Globus pallidus (tissue), 1 donor: Measurements from ENCODE around the gene ZNF366.
A peak's percentile ranks its signal among the peaks of the same experiment; 100 is the strongest.

Experiments used
- DNase-seq: peaks from one replicate; pipeline ENCODE4 v3.0.0-alpha.2; 2015; ENCODE audit warnings: low spot score

Gene ZNF366

GRCh38 chr5:72522607-72523006 lies 15.4 kb upstream of the ZNF366 start:
- DNase-seq = no peak

DNA sequence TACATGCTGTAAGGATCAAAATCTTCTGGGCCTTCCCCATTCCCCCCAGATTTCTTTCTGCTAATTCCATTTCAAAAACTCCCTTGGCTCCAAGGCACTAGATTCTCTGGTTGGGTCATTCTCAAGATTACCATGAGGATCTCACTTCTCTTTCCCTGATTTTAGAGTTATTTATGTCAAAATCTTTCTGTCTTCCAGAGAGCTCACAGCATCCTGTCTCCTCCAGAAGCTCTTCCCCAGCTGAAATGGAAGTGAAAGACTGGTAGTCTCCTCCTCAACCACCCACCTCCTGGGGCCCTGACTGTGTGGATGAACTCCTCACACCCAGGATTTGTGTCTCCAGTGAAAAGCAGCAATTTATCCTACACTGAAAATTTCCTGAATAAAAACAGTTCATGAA lies 11.9 kb upstream of the ZNF366 start:
- no peak for DNase-seq

GRCh38 chr5:72518001-72518683 lies 10.9 kb upstream of the ZNF366 start:
- peak; percentile 37 for DNase-seq

DNA sequence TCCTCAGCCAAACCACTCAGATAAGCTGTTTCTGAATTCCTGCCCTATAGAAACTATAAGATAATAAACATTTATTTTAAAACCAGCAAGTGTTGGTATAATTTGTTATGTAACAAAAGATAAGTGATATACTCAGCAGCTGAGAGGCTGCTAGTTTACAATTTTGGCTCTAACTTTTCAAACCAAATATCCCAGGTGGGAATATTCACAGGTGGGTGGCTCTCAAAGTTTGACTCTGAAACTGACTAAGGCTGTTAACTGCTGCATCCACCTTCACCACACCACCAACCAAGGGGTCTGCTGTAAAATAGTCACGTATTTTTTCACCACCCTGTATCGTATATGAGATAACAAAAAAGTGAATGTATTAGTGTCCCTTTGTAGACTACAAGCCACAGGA lies 9.7 kb upstream of the ZNF366 start:
- no peak for DNase-seq

DNA sequence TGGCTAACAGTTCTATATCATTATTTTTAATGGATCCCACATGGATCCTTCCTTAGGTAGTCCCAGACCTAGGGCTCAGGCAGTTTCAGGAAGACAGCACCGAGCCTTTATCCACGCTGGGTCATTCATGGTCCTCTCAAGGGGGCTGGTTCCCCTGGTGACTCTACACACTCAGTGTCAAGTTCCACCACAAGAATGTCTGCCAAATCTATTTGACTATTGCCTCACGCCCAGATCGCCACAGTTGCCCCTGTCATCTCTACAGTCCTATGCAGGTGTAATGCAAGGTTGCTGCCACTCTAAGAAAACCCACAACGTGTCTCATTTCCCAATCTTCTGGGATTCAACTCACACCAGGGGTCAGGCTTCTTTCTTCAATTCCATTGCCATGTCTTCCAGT lies 8.0 kb upstream of the ZNF366 start:
- no peak for DNase-seq

DNA sequence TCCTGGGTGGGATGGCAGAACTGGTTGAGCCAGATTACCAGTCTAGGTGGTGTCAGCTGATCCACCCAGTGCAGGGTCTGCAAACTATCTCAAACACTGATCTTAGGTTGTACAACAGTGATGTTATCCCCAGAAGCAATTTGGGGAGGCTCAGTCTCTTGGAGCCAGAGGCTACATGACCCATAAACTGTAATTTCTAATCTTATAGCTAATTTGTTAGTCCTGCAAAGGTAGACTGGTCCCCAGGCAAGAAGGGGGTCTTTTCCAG lies 5.3 kb upstream of the ZNF366 start:
- no peak for DNase-seq

DNA sequence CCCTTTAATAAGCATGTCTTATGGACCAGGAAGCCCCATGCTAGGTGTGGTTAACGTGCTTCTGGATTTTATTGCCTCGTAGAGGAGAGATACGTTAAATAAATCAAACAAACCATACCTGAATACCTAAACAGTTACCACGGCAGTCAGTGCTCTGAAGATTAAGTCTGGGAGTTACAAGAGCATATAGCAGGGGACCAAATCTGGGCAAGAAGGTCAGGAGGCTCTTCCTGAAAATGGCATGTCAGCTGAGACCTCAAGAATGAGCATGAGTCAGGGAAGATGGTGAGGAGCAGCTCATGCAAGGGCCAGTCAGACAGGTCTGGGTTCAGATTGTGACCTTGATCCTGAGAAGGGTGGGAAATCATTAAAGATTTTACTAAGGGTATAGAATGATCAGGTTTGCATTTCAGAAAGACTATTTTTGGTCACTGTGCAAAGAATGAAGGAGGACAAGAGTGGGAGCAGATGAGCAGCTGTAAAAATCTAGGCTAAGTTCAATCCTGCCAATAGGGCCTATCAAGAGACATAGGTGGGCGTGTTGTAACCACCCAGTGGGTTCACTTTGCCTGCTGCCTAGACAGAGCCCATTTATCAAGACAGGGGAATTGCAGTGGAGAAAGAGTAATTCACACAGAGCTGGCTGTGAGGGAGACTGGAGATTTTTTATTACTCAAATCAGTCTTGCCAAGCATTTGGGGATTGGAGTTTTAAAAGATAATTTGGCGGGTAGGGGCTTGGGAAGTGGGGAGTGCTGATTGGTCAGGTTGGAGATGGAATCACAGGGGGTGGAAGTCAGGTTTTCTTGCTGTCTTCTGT lies 4.8 kb upstream of the ZNF366 start:
- DNase-seq = no peak

DNA sequence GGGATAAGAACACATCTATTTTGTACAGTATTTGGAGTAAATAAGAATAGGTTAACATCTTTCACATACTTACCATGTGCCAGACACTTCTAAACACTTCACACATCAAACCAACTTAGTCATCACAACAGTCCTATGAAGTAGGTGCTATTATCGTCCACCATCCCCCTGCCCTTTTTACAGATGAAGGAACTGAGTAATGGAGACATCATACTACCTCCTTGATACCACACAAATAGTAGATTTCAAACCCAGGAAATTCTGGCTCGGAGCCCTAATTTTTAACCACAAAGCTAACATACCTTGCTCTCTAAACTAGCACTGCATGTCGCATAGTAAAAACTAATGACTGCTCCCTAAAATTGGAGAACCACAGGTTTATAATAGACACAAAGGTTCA lies 4.2 kb upstream of the ZNF366 start:
- no peak for DNase-seq

- DNase-seq = peak; percentile 78
Measured at GRCh38 chr5:72510610-72511181, 3.5 kb upstream of the ZNF366 start.

DNA sequence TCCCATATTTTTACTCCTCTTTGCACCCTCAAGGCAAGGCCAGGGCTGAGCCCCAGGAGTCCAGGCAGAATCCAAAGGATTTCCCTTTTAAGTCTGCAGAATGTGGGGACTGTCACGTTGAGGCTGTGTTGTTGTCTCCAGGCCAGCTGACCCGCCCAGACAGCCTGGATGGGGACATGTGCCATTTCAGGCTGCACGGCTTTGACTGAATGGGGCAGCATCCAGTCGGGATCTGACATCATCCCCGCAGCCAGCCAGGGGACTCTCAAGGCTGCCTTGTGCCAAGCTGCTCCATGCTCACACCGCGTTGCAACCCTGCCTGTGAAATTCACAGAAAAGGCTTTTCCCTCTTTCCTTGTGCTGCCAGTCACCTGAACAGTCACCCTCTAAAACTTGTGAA lies 2.2 kb upstream of the ZNF366 start:
- DNase-seq = peak; percentile 76

DNA sequence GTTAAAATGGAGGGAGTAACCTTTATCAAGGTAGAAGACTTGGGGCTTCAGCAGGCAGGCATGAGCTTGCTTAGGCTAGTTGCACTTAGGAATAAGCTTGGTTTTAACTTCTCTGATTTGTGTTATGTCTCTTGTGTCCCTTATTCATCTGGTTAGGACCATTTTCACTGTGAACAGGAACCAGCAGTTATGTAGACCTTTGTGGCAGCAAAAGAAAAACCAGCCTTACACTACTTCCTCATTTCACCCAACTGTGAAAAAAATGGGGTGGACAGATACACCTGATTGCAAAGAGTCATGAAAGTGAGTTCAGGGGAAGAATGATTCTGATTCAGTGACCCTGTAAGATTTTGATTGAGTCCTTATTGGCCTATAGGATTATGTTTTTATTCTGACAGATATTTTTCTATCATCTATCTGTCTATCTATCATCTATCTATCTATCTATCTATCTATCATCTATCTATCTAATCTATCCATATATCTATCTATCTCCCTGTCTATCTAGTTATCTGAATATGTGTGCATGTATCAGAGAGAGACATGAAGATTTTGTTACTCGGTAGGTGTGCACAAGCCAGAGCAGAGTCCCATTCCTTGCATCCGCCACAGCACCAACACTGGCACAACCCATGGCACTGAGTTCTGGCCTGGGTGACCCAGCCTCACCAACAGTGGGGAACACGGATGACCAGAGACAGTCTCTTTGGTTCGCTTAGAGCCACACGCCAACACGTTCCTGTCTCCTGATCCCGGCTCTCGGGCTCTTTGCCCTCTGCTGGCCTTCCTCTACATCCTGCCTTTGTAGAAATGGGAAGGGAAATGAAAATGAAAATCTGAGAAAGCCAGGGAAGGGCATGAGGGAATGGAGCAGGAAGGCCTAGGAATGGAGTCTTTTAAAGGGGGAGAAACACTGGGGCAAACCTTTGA lies 1.3 kb upstream of the ZNF366 start:
- DNase-seq = no peak

DNA sequence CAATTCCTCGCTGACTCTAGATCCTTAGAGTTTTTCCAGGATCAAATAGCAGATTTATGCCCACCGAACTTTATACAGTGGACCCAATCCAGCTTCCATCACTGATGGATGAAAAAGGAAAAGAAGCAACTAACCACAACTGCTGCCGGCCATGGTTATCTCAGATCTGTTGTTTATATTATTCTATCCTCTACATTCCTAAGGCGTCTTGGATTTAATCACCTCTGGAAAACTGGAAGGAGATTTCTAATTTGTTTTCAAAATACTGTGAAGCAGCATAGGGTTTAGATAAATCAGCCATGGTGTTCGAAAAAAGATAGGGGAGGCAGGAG lies 663 bp upstream of the ZNF366 start:
- DNase-seq = no peak

DNA sequence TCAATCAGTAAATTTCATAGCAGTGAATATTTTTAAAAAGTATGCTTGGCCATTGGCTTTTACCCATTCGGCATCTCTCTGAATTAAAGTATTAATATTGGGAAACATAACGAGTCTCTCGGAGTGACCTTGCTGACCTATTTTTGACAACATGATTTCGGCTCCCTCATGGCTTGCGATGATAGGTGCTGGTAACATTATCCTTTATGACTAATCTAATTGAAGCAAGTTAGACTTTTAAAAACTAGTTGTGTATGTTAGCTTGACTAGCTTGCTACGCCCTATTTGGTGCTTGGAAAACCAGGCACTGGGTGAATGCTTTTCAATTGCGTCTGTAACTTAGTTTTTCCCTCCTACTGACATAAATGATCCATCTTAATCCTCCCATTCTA lies 1.1 kb downstream of the ZNF366 start:
- no peak for DNase-seq

- no peak for DNase-seq
Measured at GRCh38 chr5:72505539-72506157, 1.6 kb downstream of the ZNF366 start.

DNA sequence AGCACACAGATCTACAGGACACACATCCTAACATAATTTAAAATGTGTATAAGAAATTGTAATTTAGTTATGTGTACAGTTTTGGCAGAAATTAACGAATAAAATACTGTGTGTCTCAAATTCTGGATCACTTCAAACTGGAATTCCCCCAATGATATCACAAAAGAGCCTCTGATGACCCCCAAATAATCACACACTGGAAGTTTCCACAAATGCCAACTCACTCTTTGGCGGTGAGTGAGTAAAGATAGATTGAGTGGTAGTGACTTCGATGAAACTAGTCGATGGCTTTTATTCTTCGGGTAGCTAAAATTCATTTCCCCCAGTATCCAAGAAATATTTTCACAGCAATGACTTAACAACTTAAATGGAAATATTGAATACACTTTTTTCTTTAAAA lies 2.2 kb downstream of the ZNF366 start:
- DNase-seq = no peak

DNA sequence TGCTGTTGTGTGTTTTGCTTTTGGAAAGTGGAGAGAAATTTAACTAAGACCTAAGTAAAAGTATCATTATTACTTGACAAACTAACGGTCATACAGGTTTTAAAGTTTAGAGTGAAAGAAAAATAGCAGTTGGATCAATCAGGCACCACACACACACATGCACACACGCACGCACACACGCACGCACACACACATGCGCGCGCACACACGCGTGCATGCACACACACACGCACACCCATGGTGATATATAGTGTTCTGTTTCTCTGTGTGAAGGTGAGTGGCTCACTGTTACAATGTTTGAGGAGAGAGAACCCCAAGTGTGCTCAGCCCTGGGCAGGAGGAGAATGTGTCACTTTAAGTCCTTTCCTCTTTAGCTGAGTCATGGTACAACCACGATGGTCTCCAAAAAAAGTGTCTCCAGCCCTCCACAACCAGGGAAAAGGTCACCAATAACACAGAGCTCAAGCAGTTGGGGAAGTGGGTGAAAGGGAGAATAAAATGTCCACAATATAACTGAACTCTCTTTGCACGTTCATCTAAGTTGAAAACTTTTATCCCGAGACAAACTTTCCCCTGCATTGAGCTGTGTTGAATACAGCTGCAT lies 3.2 kb downstream of the ZNF366 start:
- DNase-seq = no peak

GRCh38 chr5:72501488-72501887 lies 5.7 kb downstream of the ZNF366 start:
- no peak for DNase-seq

DNA sequence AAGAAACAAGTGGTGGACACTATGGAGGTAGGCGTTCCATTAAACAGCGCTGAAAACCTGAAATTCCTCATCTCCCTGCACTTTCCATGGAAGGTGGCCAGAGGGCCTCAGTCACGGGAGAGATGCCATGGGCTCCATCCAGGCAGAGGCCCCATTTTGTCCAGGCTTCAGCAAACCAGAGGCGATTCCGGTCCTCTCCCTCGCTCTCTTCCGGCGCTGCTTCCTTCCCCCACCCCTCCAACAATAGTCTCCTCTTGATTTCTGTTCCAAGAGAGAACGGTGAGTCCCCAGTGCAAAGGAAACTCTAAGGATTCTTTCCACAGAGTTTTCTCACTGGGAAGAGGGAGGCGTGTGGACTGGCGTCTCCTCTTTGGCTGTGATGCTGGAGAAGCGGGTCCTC lies 7.5 kb downstream of the ZNF366 start:
- DNase-seq = no peak

GRCh38 chr5:72499090-72499489 lies 8.1 kb downstream of the ZNF366 start:
- no peak for DNase-seq

GRCh38 chr5:72498284-72498683 lies 8.9 kb downstream of the ZNF366 start:
- DNase-seq = no peak

- DNase-seq = no peak
Measured at GRCh38 chr5:72497823-72498222, 9.4 kb downstream of the ZNF366 start.

GRCh38 chr5:72495410-72495809 lies 11.8 kb downstream of the ZNF366 start:
- DNase-seq = no peak
